Frontal cortex (tissue), 4 donors: Measurements from ENCODE around the gene KLHL18. TPM values are rescaled to one million over a fixed set of nuclear protein-coding genes. Genes with fewer than 3 reads are reported as not detected.
A peak's percentile ranks its signal among the peaks of the same experiment; 100 is the strongest.

Experiments used
- DNase-seq, 2 donors: peaks; one replicate each; pipeline ENCODE4 v3.0.0; 2012; ENCODE audit warnings: low spot score in 2 of 2
- FAIRE-seq: peaks from 2 replicates; lab custom pipeline; 2012; peaks lifted over from hg19 to GRCh38; lab: Jason Lieb, UNC
- small RNA-seq: library from RNA; depleted of rRNA; stranded (forward); fragments of <200 nt; gene quantifications from one replicate; pipeline ENCODE3, GENCODE V24; 2014
- total RNA-seq: library from RNA; depleted of rRNA; stranded (reverse); fragments of >200 nt; gene quantifications from one replicate; pipeline ENCODE4 v1.2.3, GENCODE V29; 2014
- donor health status: control.
- donor health status: control.
- donor health status: control.

The KLHL18 gene
- total RNA-seq, 1 donor from 2014 or later = 26.1 TPM

GRCh38 chr3:47381317-47382157 is 98.8 kb downstream of the KLHL18 start:
- DNase-seq (peak; percentile 61 to 77), FAIRE-seq (no peak)

- DNase-seq (no peak), FAIRE-seq (no peak)
Observed at GRCh38 chr3:47384425-47384824, 101.7 kb downstream of the KLHL18 start.

GRCh38 chr3:47385007-47385406 is 102.3 kb downstream of the KLHL18 start:
- FAIRE-seq (no peak), DNase-seq (no peak)

- DNase-seq = no peak
Observed at GRCh38 chr3:47385796-47386195, 103.1 kb downstream of the KLHL18 start.

GRCh38 chr3:47392933-47393332 is 110.2 kb downstream of the KLHL18 start:
- DNase-seq = no peak
- FAIRE-seq = no peak

More at GRCh38 chr3:47385796-47386195, 103.1 kb downstream of the KLHL18 start:
- FAIRE-seq = no peak

GRCh38 chr3:47394140-47394870 is 111.6 kb downstream of the KLHL18 start:
- FAIRE-seq (no peak), DNase-seq (no peak)

GRCh38 chr3:47394881-47395280 is 112.1 kb downstream of the KLHL18 start:
- peak in 1 of 2 donors; percentile 20 for DNase-seq
- no peak for FAIRE-seq

Small RNA genes lying within 50 kb of the gene (small RNA-seq; reads per million reads assigned to genes)
- gene SNORD13P3 = 0.28 reads per million, percentile 10 among the genes with 10 or more reads in this experiment

Other genes with a start within 250 kb of the KLHL18 start
- gene SETD2, start 118.8 kb upstream of the KLHL18 start, total RNA-seq = 77.5 TPM
- 4.5 TPM for gene KIF9, start 145 bp upstream of the KLHL18 start, total RNA-seq
- gene PTPN23, start 98.1 kb downstream of the KLHL18 start, total RNA-seq = 19.2 TPM
- gene SCAP, start 193.0 kb downstream of the KLHL18 start, total RNA-seq = 69.3 TPM
- gene ELP6, start 230.8 kb downstream of the KLHL18 start, total RNA-seq = 27.3 TPM